ENCODE data around the gene CCDC68.

GRCh38 chr18:54957996-54958395 lies 1.3 kb downstream of the CCDC68 start:
- TF ChIP-seq CTCF (conservative IDR thresholded peaks at IDR 0.05) = no peak
- no peak for TF ChIP-seq ZFX (IDR thresholded peaks at IDR 0.05)
